Mucosa of stomach (tissue), 1 donor: ENCODE data around the gene RSBN1L.
"Not testable (repeated sequence)": the region's sequence is repeated elsewhere in the genome, so short reads cannot be mapped to it uniquely, and the experiment has no call there.

Source experiments
- H3K27me3 ChIP-seq: one replicate; pipeline ENCODE4 v1.7.0; 2013; ENCODE audit warnings: mild to moderate bottlenecking, low read length; ENCODE audit not compliant: control insufficient read depth, insufficient read depth
- H3K36me3 ChIP-seq: one replicate; pipeline ENCODE4 v1.7.0; 2013; ENCODE audit warnings: low read length; ENCODE audit not compliant: control insufficient read depth, insufficient read depth
- H3K4me1 ChIP-seq: one replicate; pipeline ENCODE4 v1.7.0; 2013; ENCODE audit warnings: mild to moderate bottlenecking, low read length; ENCODE audit not compliant: control insufficient read depth, insufficient read depth
- H3K4me3 ChIP-seq: one replicate; pipeline ENCODE4 v1.7.0; 2013; ENCODE audit warnings: low read length
- H3K9ac ChIP-seq: one replicate; pipeline ENCODE4 v1.7.0; 2013; ENCODE audit warnings: mild to moderate bottlenecking, low read length, moderate library complexity
- H3K9me3 ChIP-seq: one replicate; pipeline ENCODE4 v1.7.0; 2013; ENCODE audit warnings: mild to moderate bottlenecking, low read length, moderate library complexity; ENCODE audit not compliant: control insufficient read depth
- donor health status: Pancreatic carcinoma.

RSBN1L gene

DNA sequence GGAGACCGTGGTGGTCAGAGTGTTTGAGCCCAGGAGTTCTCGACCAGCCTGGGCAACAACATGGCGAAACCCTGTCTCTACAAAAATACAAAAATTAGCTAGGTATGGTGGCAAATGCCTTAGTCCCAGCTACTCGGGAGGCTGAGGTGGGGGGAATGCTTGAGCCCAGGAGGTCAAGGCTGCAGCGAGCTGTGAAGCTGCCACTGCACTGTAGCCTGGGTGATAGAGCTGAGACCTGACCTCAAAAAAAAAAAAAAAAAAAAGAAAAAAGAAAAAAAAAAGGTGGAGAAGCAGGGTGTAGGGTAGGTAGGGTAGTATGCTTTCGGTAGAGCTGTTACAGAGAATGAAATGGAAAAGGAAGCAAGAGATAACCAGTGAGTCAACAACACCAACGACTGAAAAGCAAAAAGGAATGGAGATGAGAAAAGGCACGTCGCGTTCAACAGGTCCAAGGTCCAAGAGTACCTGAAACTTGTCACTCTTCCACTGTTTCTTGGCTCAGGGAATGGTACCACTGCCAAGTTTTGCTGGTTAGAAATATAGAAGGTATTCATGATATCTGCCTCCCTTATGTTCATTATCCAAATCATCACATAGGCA is 4.3 kb upstream of the RSBN1L start:
- peaks cover 39% of the 10 kb centered on the region for H3K4me1 ChIP-seq
- H3K9ac ChIP-seq, result peak overlapping the region; percentile 50
- H3K27me3 ChIP-seq, result no peaks in the 10 kb centered on the region
- H3K9me3 ChIP-seq, result no peaks in the 10 kb centered on the region
- no peak overlapping the region for H3K4me3 ChIP-seq
- H3K36me3 ChIP-seq, result no peaks in the 10 kb centered on the region

DNA sequence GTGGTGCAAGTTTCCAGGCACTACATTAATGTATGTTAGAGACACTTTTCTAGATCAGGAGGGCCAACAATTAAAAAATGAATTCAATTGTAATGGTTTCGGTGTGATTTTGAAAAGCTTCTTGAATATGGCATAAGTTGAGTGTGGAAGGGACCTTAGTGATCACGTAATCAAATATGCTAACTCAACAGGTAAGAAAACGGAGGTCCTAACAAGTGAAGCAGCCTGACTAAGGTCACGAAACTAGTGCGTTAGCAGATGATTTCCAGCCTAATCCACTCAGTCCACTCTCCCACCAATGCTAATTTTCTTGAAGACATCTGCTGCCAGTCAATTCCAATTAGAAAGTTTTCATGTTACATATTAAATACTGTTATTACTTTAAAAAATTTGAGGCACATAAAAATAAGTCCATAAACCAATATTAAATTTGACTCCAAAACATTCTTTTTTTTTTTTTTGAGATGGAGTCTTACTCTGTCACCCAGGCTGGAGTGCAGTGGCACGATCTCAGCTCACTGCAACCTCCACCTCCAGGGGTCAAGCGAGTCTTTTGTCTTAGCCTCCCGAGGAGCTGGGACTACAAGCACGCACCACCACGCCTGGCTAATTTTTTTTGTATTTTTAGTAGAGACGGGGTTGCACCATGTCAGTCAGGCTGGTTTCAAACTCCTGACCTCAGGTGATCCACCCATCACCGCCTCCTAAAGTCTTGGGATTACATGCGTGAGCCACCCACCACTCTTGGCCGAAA is 2.3 kb upstream of the RSBN1L start:
- no peaks in the 10 kb centered on the region for H3K36me3 ChIP-seq
- H3K9me3 ChIP-seq, result no peaks in the 10 kb centered on the region
- peak overlapping the region; percentile 56 for H3K9ac ChIP-seq
- H3K27me3 ChIP-seq, result no peaks in the 10 kb centered on the region
- H3K4me1 ChIP-seq, result peaks cover 29% of the 10 kb centered on the region
- no peak overlapping the region for H3K4me3 ChIP-seq

DNA sequence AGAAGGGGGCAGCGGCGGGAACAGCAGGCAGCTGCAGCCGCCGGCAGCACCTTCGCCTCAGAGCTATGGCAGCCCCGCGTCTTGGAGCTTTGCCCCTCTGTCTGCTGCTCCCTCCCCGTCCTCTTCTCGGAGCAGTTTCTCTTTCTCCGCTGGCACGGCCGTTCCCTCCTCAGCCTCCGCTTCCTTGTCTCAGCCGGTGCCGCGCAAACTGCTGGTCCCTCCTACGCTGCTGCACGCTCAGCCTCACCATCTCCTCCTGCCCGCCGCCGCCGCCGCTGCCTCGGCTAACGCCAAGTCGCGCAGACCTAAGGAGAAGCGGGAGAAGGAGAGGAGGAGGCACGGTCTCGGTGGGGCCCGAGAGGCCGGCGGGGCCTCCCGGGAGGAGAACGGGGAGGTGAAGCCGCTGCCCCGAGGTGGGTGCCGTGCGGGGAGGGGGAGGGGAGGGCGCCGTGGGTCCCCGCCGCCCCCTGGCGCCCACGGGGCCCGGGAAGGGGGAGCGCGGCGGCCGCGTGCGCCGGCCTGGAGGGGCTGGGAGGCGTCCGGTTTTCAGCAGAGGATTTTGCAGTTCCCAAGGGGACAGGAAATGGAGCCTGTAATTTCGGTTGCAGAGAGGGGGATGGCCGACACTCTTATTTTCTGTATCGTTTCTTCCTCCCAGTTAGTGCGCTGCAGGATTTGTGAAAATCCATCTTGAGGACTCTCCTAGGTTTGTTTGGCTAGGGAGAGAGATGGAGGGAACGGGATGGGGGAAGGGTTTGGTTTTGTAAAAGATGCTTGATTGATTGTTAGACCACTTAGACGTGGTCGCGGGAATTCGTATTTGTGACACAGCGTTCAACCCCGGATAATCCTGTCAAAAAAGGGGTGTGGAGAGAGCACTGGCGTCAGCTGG is 630 bp downstream of the RSBN1L start:
- H3K4me1 ChIP-seq, result peaks cover 16% of the 10 kb centered on the region
- peak overlapping the region; percentile 94 for H3K9ac ChIP-seq
- H3K27me3 ChIP-seq, result no peaks in the 10 kb centered on the region
- no peaks in the 10 kb centered on the region for H3K36me3 ChIP-seq
- no peaks in the 10 kb centered on the region for H3K9me3 ChIP-seq
- H3K4me3 ChIP-seq, result peak overlapping the region; percentile 72

DNA sequence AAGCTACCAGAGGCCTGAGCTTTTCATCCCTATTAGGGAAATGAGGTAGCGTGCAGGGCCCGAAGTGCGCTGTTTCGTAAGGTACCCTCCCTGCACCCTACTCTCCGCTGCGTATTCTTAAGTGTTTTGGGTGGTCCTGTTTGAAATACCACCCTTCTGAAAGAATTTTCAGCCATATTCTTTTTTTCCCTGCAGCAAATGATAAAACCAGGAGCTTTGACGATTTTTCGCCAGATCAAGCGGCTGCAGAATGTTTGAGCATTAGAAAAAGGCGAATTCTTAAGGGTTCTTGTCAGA is 1.2 kb downstream of the RSBN1L start:
- no peaks in the 10 kb centered on the region for H3K9me3 ChIP-seq
- peaks cover 16% of the 10 kb centered on the region for H3K4me1 ChIP-seq
- no peaks in the 10 kb centered on the region for H3K36me3 ChIP-seq
- H3K27me3 ChIP-seq, result no peaks in the 10 kb centered on the region
- peak overlapping the region; percentile 94 for H3K9ac ChIP-seq
- peak overlapping the region; percentile 72 for H3K4me3 ChIP-seq

DNA sequence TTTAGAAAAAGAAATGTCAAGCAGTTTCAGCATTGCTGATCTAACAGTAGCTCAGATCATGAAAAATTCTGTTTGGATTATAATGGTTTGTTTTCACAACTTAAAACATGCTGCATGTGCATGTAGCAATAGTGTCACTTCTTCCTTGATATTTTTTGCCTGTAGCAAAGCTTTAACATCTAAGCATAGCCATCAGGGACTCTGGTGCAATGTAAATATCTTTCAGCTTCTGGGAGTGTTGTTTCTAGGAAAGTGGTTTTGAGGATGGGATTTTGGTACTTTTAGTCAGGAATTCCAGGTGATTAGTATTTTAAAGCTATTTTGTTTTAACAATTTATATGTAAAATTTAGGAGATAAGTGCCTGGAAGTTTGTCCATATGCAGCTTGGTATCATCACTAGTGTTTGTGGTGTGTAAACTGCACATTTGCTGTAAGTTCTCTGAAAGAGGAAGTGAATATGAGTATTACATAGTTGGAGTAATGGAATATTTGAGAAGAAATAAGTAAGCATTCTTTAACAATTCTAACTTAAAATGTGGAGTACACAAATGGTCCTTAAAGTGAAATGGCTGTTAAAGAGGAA is 1.9 kb downstream of the RSBN1L start:
- Histone ChIP-seq H3K9ac (peak overlapping the region; percentile 5), H3K36me3 (no peaks in the 10 kb centered on the region), H3K4me1 (peaks cover 16% of the 10 kb centered on the region), H3K4me3 (no peak overlapping the region), H3K27me3 (no peaks in the 10 kb centered on the region), H3K9me3 (no peaks in the 10 kb centered on the region)

DNA sequence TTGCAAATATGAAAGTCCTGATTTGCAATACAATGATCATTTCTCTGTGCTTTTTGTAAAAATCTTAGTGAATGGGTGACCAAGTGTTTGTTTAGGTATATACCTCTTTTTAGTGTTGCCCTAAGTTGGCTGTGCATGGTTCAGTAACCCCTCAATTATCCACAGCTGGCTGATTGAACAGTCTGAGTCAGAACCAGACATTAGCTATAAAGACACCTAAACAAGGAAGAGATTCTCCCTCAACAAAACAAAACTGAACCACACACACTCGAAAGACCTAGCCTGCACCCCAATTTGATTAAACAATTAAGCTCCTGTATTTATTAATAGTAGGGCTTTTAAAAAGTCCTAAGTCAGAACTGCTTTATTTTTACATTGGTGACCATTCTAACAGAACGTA is 2.8 kb downstream of the RSBN1L start:
- H3K27me3 ChIP-seq, result no peaks in the 10 kb centered on the region
- no peaks in the 10 kb centered on the region for H3K9me3 ChIP-seq
- peak overlapping the region; percentile 5 for H3K9ac ChIP-seq
- no peaks in the 10 kb centered on the region for H3K36me3 ChIP-seq
- H3K4me3 ChIP-seq, result no peak overlapping the region
- peaks cover 15% of the 10 kb centered on the region for H3K4me1 ChIP-seq

DNA sequence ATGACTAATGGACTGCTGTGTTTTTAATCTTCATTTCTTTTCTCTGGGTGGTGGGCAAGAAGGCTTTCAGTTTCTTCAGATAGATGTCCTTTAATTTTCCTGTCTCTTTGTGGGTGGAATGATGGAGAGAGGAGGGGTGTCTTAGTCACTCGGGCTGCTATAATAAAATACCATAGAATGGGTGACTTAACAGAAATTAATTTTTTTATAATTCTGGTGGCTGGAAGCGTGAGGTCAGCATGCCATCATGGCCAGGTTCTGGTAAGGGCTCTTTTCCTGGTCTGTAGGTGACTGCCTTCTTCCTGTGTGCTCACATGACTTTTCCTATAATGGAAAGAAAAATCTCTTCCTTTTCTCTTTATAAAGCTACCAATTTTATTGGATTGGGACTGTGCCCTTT is 6.3 kb downstream of the RSBN1L start:
- Histone ChIP-seq H3K4me3 (no peak overlapping the region), H3K27me3 (no peaks in the 10 kb centered on the region), H3K9ac (no peak overlapping the region), H3K36me3 (no peaks in the 10 kb centered on the region), H3K9me3 (no peaks in the 10 kb centered on the region), H3K4me1 (peaks cover 15% of the 10 kb centered on the region)

DNA sequence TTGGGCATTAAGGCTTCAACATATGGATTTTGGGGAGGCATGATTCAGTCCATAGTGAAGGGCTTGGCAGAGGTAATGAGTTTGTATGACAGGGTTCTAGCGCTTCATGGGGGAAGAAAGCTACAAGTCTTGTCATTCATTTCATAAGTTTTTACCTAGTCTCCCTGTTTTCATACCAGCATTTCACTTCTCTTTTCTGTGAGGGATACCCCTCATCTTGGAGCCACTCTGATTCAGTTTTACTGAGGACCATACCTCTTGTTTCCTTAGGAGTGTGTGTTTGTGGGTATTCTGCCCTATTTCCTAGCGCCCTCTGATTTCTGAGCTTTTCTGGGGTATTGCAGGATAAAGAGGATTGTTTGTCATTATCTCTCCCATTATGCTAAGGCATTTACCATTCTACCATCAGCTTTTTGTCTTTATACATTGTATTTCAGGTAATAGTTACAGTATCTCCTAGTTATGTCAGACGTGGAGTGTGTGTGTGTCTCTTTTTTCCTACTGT is 6.8 kb downstream of the RSBN1L start:
- H3K9ac ChIP-seq, result no peak overlapping the region
- H3K27me3 ChIP-seq, result no peaks in the 10 kb centered on the region
- H3K36me3 ChIP-seq, result no peaks in the 10 kb centered on the region
- H3K9me3 ChIP-seq, result no peaks in the 10 kb centered on the region
- H3K4me1 ChIP-seq, result peaks cover 15% of the 10 kb centered on the region
- no peak overlapping the region for H3K4me3 ChIP-seq

DNA sequence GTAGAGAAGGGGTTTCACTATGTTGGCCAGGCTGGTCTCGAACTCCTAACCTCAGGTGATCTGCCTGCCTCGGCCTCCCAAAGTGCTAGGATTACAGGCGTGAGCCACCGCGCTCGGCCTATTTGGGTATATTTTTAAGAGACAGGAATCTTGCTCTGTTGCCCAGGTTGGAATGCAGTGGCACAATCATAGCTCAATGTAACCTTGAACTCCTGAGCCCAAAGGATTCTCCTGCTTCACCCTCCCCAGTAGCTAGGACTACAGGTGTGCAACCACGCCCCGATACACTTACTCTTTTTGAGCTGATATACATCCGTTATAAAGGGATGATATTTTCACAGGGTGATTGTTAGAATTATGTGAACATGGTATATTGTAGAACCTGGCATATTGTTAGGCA is 7.4 kb downstream of the RSBN1L start:
- H3K36me3 ChIP-seq, H3K9me3 ChIP-seq, H3K27me3 ChIP-seq, H3K4me3 ChIP-seq, H3K9ac ChIP-seq: not testable (repeated sequence)
- H3K4me1 ChIP-seq, result peaks cover 14% of the 10 kb centered on the region

DNA sequence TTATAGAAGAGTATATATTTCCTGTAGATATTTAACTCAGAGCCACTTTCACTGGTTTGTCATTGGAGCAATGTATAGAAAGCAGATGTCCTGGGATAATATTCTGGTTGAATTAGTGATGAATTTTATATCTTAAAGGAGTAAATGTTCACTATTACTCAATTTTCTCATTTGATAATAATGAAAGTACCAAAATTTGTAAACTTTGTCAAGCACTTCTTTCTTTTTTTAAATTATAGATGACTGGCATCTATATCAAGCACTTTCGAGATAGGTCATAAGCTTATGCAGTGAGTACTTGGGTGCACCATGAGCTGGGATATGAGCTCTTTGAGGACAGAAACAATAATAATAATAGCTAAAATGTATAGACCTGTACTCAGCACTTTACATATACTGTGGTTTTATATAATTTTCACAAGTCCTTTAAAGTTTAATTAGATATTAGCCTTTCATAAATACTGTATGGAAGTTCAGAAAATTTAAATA is 11.3 kb downstream of the RSBN1L start:
- no peaks in the 10 kb centered on the region for H3K9me3 ChIP-seq
- peaks cover 5% of the 10 kb centered on the region for H3K4me1 ChIP-seq
- H3K4me3 ChIP-seq, result no peak overlapping the region
- no peaks in the 10 kb centered on the region for H3K36me3 ChIP-seq
- H3K27me3 ChIP-seq, result no peaks in the 10 kb centered on the region
- H3K9ac ChIP-seq, result no peak overlapping the region

DNA sequence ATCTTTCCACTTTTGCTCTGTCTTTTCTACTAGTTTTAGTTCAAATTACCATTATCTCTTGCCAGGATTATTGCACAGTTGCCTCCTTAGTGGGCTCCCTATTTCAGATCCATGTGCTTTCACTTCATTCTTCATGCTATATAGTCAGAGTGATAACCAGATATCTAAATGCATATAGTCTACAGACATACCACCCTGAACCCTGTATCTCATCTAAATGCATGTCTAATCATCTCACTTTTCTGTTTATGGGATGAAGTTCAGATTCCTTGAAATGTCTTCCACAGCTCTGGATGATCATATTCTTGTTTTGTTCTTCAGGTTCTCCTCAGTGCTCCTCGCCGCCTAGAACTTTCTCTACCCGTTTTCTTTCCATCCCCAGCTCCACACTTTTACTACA is 13.8 kb downstream of the RSBN1L start:
- no peaks in the 10 kb centered on the region for H3K4me1 ChIP-seq
- H3K27me3 ChIP-seq, result no peaks in the 10 kb centered on the region
- no peaks in the 10 kb centered on the region for H3K36me3 ChIP-seq
- no peak overlapping the region for H3K4me3 ChIP-seq
- no peaks in the 10 kb centered on the region for H3K9me3 ChIP-seq
- H3K9ac ChIP-seq, result no peak overlapping the region

DNA sequence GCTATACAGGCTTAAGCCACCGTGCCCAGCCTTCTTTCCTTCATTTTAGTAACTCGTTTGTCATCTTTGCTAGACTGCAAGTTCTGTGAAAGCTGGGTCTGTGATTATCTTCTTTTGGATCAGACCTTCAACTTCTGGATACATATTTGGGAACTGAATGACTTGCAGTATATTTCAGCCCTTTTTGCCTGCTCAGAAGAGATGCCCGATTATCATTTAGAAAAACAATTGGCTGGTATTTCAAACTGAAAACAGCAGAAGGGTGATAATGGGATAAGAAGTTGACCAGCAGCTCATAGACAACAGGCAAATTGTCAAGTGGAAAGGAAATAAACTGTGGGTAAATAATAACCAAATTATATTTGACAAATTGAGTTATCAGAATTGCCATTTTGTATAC is 14.6 kb downstream of the RSBN1L start:
- no peaks in the 10 kb centered on the region for H3K27me3 ChIP-seq
- no peaks in the 10 kb centered on the region for H3K4me1 ChIP-seq
- no peak overlapping the region for H3K9ac ChIP-seq
- H3K36me3 ChIP-seq, result no peaks in the 10 kb centered on the region
- H3K9me3 ChIP-seq, result no peaks in the 10 kb centered on the region
- H3K4me3 ChIP-seq, result no peak overlapping the region
